Endothelial cell (in vitro differentiated cells): ENCODE results near the gene CREBBP. TPM values are rescaled to one million over a fixed set of nuclear protein-coding genes. Genes with fewer than 3 reads are reported as not detected.

Experiments
- DNase-seq: peaks from one replicate; pipeline ENCODE4 v3.0.0; 2021; ENCODE audit warnings: low spot score
- H3K27ac Mint-ChIP-seq: one replicate; pipeline ENCODE4 v1.8.0; 2021; ENCODE audit warnings: mixed read lengths, inconsistent platforms; ENCODE audit not compliant: unreplicated experiment
- H3K27me3 Mint-ChIP-seq: one replicate; pipeline ENCODE4 v1.8.0; 2021; ENCODE audit warnings: mild to moderate bottlenecking, moderate library complexity, mixed read lengths, inconsistent platforms; ENCODE audit not compliant: unreplicated experiment
- H3K36me3 Mint-ChIP-seq: one replicate; pipeline ENCODE4 v1.8.0; 2021; ENCODE audit warnings: mild to moderate bottlenecking, low read depth, mixed read lengths, inconsistent platforms; ENCODE audit not compliant: unreplicated experiment
- H3K4me1 Mint-ChIP-seq: one replicate; pipeline ENCODE4 v1.8.0; 2021; ENCODE audit warnings: mild to moderate bottlenecking, mixed read lengths, inconsistent platforms; ENCODE audit not compliant: unreplicated experiment
- H3K4me3 Mint-ChIP-seq: one replicate; pipeline ENCODE4 v1.8.0; 2021; ENCODE audit warnings: mild to moderate bottlenecking, mixed read lengths, inconsistent platforms; ENCODE audit not compliant: unreplicated experiment
- H3K9me3 Mint-ChIP-seq: one replicate; pipeline ENCODE4 v1.8.0; 2021; ENCODE audit warnings: mixed read lengths, inconsistent platforms; ENCODE audit not compliant: unreplicated experiment
- total RNA-seq: library from RNA; stranded (reverse); fragmentation: NEBNext Ultra II Directional; extraction: Animal tissue kit (Norgen Biotek cat#: 25700); gene quantifications from one replicate; pipeline ENCODE4 v1.2.1, GENCODE V29; 2021; ENCODE audit not compliant: unreplicated experiment
- TF ChIP-seq, protein P1 (sequence below): fragments of 200-600 bp; sonication (generic); IDR thresholded peaks from one replicate; pipeline ENCODE4 v1.5.0; 2021; ENCODE audit warnings: antibody characterized with exemption; ENCODE audit not compliant: unreplicated experiment

The CREBBP gene
- total RNA-seq, 1 donor from 2014 or later: 66.3 TPM

GRCh38 chr16:3838600-3839401 lies 41.7 kb downstream of the CREBBP start:
- no peak for DNase-seq
- no peaks in the 10 kb centered on the region for H3K4me1 Mint-ChIP-seq
- H3K9me3 Mint-ChIP-seq: no peaks in the 10 kb centered on the region
- H3K27ac Mint-ChIP-seq: no peak overlapping the region
- H3K36me3 Mint-ChIP-seq: peaks cover under 1% of the 10 kb centered on the region
- H3K27me3 Mint-ChIP-seq: no peaks in the 10 kb centered on the region
- TF ChIP-seq, protein P1, sequence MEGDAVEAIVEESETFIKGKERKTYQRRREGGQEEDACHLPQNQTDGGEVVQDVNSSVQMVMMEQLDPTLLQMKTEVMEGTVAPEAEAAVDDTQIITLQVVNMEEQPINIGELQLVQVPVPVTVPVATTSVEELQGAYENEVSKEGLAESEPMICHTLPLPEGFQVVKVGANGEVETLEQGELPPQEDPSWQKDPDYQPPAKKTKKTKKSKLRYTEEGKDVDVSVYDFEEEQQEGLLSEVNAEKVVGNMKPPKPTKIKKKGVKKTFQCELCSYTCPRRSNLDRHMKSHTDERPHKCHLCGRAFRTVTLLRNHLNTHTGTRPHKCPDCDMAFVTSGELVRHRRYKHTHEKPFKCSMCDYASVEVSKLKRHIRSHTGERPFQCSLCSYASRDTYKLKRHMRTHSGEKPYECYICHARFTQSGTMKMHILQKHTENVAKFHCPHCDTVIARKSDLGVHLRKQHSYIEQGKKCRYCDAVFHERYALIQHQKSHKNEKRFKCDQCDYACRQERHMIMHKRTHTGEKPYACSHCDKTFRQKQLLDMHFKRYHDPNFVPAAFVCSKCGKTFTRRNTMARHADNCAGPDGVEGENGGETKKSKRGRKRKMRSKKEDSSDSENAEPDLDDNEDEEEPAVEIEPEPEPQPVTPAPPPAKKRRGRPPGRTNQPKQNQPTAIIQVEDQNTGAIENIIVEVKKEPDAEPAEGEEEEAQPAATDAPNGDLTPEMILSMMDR: no peak
- H3K4me3 Mint-ChIP-seq: no peak overlapping the region

DNA sequence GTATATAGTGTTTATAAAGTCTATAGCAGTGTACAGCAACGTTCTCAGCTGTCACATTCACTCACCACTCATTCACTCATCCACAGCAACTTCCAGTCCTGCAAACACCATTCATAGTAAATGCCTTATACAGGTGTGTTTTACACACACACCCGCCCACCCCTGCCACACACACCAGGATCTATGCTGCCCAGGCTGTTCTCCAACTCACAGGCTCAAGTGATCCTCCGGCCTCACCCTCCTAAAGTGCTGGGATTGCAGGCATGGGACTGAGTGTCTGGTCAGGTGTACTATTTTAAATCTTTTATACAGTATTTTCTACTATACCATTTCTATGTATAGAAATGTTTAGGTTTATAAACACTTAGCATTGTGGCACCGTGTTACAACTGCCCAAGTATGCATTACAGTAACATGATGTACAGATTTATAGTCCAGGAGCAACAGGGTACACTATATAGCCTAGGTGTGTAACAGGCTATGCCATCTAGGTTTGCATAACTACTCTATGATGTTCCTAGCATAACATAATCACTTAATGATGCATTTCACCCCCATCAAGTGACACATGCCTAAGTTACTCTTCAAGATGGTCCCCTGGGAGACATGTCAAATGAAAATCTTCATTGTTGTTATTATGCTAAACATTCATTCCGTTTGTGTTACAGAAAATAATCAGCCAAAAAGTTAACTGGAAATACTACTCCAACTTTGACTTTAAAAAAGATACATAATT lies 42.5 kb downstream of the CREBBP start:
- H3K9me3 Mint-ChIP-seq: no peaks in the 10 kb centered on the region
- TF ChIP-seq, protein P1: no peak

GRCh38 chr16:3836641-3837040 lies 43.9 kb downstream of the CREBBP start:
- peaks cover 12% of the 10 kb centered on the region for H3K36me3 Mint-ChIP-seq
- H3K27ac Mint-ChIP-seq: no peak overlapping the region
- TF ChIP-seq, protein P1: no peak
- no peaks in the 10 kb centered on the region for H3K9me3 Mint-ChIP-seq
- no peak for DNase-seq
- no peaks in the 10 kb centered on the region for H3K27me3 Mint-ChIP-seq
- H3K4me1 Mint-ChIP-seq: no peaks in the 10 kb centered on the region
- no peak overlapping the region for H3K4me3 Mint-ChIP-seq

More for the DNA sequence above, 42.5 kb downstream of the CREBBP start:
- Mint-ChIP-seq H3K36me3 (peaks cover 4% of the 10 kb centered on the region), H3K4me3 (no peak overlapping the region), H3K27ac (no peak overlapping the region), H3K4me1 (no peaks in the 10 kb centered on the region), H3K27me3 (no peaks in the 10 kb centered on the region)
- no peak for DNase-seq

- no peaks in the 10 kb centered on the region for H3K4me1 Mint-ChIP-seq
Observed at GRCh38 chr16:3835089-3835602, 45.4 kb downstream of the CREBBP start.

More at GRCh38 chr16:3835089-3835602, 45.4 kb downstream of the CREBBP start:
- TF ChIP-seq, protein P1: no peak
- H3K4me3 Mint-ChIP-seq: no peak overlapping the region
- DNase-seq: no peak
- H3K9me3 Mint-ChIP-seq: no peaks in the 10 kb centered on the region
- H3K27me3 Mint-ChIP-seq: no peaks in the 10 kb centered on the region
- H3K36me3 Mint-ChIP-seq: peaks cover 12% of the 10 kb centered on the region
- H3K27ac Mint-ChIP-seq: no peak overlapping the region
